Measurements from ENCODE around the gene ICE2.
"Not testable (repeated sequence)": the region's sequence is repeated elsewhere in the genome, so short reads cannot be mapped to it uniquely, and the experiment has no call there.

ICE2 gene

DNA sequence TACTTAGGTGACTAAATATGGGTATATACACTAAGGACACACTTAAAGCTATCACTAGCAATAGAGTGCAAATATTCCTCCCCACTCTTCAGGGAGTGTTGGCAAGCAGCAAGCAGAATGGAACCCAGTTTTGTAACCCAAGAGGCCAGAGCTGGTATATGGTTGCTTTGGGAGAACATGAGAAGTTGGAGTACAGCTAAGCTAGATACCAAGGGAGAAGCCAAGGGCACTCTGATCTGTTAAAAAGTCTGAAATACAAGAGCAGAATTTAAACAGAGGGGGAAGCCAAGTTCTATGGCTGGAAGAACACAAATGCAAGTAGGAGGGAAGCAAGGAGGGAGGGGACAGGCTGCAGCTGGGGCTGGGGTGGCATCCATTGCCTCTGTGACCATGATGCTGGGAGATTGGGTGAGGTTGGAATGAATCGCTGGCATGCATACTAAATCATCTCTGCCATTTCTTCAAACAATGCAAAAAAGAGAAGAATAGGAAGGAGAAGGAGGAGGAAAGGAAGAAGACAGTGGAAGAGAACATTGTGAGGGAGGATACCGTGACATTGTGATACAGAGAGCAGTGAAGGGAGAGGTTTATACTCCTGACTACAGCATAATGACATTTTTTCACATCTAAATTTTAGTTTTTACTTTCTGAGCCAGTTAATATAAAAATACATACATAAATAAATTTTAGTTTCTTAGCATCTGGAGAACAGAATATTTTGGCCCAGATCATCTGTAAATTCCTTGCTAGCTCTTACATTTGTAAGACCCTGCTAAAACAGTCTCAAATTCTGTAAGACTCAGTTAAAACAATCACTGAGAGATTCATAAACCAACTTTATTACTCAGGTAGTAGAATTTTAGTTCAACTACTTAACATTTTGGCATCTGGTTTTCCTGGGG lies 72.2 kb downstream of the ICE2 start:
- no peak for DNase-seq

DNA sequence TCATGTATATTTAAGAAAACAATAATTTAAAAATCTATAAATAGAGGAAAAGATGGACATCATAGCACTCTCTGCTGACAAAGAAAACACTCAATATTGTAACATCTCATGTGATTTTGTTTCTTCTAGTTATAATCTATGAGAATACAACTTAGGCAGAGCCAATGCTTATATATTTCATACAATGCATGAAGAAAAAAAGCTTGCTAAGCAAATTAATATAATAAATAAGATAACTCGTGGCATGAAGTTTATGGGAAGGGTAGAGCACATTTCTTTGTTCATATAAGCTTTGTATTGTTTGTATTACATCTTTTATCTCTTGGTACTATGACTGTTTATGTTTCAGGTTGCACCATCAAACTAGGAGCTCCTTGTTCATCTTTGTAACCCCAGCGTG lies 73.5 kb downstream of the ICE2 start:
- DNase-seq: no peak

DNA sequence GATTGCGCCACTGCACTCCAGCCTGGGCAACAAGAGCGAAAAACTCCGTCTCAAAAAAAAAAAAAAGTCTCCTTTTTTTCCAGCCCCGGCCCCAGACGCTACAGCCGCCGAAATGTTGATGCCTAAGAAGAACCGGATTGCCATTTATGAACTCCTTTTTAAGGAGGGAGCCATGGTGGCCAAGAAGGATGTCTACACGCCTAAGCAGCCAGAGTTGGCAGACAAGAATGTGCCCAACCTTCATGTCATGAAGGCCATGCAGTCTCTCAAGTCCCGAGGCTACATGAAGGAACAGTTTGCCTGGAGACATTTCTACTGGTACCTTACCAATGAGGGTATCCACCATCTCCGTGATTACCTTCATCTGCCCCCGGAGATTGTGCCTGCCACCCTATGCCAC lies 74.6 kb downstream of the ICE2 start:
- DNase-seq: not testable (repeated sequence)

DNA sequence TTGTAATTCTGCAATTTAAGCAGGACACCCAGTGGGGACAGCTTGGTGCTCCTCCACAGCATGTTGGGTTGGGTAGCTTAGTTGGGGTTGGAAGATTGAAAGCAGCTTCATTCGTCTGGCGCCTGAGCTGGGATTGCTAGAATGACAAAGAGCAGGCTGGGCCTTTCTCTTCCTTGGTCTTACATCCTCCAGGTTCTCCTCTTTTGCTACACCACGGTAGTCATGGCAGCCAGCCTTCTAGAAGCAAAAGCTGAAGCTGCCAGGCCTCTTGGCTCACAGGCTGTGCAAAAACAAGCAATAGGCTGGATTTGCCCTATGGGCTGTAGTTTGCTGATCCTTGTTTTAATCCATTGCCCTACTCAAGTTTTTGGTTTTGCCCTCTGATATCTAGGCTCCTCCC lies 78.0 kb downstream of the ICE2 start:
- DNase-seq: no peak

DNA sequence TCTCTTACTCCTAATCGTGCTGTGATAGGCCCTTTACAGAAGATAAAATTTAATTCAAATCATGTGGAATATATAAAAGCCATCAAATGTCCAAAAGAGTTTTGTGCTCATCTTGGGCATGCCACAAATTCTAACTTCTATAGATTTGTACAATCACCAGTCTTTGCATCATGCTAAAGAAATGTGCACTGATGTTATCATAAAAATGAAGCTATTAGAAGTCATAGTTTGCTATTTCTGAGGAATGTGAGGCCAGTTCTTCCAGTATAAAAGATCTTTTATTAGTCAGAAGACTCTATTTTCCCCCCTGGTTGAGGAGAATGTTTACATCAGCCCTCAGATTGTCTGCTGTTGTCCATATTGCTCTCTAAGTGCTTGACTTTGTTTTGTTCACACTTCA lies 79.0 kb downstream of the ICE2 start:
- no peak for DNase-seq

DNA sequence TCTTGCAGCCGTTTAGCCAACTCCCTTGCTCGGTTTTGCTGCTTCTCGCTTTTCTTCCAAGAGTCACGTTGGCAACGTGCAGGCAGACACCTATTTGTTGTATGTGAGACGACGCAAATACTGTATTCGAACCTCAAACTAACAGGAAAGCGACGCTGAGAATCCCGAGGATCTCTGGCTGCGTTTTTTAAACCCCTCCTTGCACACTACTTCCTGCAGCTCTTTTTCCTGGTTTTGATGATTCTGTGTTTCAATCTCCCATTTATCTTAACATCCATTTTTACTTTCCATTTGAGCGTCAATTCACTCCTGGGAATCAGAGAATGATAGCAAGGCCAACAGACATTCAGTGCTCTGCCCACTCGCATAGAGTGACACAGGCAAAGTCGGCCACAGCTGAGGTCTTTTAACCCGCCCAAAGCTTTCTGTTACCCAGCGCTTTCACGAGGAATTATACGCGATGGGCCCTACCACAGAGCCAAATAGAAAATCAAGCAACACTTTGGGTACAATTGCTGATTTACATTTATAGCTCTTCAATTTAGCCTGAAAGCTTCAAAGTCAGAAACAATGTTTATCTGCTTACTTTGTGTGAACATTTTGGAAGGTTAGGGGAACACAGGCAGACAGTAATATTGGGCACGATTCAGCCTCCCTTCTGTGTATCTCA lies 79.6 kb downstream of the ICE2 start:
- no peak for DNase-seq

DNA sequence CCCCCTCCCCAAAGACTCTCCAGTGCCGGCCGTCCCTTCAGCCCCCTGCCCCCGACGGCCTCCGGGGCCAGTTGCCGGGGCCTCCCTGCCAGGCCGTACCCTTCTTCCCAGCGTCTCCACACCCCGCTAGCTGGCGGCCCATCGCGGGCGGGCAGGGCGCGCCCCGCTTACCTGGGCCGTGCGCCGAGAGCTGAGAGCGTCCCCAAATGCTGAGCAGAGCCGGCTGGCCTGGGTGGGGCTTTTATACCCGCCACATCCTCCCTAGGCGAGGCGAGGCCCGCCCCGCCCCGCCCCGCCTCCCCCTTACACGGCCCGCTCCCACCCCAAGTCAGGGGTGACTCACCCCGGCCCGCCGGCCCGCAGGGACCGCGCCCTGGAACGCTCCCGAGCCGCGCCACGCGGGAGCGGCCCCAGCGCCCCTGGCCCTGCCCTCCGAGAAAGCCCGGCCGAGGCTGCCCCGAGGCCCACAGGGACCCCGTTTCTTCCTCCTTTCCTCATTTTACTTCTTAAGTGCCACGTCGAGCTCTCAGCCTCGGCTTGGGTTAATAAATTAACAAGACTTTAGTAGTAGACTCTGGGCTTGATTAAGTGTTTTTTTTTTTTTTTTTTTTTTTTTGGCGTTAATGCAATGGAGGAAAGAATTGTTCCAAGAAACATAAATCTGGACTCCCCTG lies 81.0 kb downstream of the ICE2 start, which contains the start of gene ANXA2:
ANXA2 (minus strand) TSS at position 215 of the 674 bp plus-strand sequence. CDS start 11,911 bp downstream, outside the sequence.
- DNase-seq: peak; percentile 88

DNA sequence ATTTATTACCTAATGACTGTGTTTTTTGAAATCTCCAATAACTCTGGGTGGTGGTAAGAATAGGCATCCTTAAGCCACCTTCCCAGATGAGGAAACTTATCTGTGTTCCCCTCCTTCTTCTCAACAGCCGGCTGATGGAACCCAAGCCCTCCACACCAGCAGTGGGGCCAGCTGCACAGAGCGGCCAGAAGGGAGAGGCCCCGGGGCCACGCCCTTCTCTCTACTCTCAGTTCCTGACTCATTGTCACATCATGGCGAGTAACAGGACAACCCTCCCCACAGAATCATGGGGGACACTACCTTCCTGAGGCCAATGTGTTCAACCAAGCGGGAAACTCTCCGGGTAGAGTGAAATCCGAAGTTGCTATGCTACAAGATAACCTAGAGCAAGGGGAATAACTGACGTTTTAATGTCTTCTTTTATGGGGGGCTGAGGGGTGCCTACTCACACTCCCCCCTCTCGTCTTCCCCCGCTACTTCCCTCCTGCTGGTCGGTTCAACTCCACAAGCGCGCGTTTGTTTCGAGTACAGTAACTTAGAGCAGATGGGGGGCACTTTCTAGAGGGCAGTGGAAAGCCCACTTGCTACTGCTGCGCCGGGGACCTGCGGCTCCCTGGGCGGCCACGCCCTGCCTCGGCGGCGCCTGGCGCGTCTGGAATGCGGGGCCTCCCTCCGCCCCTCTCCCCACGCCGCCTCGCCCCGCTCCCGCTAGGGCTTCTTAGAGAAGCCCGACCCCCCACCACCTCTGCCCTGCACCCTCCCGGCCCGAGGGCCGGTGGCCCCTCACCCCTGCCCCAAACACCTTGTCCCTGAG lies 81.8 kb downstream of the ICE2 start:
- DNase-seq: peak; percentile 53 to 60

DNA sequence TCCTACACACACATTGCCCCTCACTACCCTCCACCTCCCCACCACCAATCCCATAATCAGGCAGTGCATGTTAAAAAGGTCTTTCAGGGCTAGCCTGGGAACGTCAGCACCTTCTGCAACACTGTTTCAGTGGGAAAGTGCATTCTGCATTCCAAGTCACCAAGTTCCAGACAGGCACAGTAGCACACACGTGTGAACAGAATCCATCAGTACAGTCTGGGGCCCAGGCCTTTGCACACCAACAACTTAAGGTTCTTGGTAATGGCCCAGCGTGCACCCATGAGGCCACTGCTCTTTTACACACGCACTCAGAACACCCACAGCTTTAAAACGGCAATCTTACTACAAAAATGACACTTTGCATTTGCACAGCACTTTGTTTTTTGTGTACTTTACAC lies 82.4 kb downstream of the ICE2 start:
- no peak for DNase-seq

DNA sequence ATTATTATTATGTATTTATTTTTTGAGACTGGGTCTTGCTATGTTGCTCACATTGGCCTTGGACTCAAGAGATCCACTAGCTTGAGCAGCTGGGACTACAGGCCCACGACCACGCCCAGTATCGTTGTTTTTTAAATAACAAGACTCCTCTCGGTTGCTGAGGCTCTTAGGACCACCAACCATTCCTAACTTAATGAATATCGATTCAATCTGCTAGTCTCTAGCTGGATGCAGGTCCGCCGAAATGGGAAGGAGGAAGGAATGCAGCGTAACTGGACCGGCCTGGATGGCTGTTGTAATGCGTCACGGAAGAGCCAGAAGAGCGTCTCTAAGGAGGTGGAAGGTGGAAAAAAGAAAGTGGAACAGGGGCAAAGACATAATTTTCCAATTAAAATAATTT lies 82.8 kb downstream of the ICE2 start:
- no peak for DNase-seq

DNA sequence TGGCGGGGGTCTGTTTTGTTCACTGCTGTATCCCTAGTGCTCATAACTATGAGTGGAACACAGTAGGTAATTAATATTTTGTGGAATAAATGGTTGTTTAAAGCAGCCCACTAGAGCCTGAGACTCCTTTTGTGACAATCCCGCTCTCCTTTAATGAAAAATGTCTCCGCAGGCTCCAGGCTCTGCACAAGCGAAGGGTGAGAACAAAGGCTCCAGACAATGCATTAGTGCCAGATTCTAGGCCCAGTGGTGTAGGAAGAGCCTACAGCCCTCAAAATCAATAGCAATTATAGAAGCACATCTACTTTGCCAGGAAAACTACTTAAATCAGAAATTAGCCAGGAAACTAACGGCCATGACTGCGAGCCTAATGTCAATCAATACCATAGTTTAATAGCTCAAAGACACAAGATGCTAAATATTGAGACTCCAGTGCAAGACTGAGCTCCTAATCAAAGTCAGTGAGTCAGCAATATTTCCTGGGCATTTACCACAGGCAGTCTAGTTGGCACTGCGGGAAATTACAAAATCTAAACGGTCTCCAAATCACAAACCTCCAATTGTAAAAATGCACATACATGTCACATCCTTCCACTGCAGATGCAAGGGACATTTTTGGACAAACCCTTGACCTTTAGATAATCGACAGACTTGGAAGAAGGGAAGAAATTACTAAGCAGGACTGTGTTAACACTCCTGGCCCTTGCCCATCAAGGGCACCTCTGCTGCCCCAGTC lies 83.5 kb downstream of the ICE2 start:
- DNase-seq: no peak

DNA sequence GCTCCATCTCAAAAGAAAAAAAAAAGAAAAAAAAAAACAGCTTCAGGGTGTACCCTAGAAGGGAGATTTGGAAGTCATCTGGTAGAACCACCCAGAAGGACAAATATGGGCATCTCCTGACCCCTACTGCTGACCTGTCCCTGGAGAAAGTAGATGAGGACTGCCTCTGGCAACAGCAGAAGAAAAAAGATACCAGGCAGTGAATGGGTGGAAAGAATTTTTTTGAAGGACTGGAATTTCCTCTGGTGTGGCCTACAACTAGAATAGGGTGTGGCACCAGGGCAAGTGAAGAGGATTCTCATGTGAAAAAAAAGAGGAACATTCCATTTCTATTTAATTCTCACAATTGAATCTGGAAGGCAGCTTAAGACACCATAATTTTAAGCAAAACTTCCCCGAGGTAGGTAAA lies 84.2 kb downstream of the ICE2 start:
- no peak for DNase-seq

DNA sequence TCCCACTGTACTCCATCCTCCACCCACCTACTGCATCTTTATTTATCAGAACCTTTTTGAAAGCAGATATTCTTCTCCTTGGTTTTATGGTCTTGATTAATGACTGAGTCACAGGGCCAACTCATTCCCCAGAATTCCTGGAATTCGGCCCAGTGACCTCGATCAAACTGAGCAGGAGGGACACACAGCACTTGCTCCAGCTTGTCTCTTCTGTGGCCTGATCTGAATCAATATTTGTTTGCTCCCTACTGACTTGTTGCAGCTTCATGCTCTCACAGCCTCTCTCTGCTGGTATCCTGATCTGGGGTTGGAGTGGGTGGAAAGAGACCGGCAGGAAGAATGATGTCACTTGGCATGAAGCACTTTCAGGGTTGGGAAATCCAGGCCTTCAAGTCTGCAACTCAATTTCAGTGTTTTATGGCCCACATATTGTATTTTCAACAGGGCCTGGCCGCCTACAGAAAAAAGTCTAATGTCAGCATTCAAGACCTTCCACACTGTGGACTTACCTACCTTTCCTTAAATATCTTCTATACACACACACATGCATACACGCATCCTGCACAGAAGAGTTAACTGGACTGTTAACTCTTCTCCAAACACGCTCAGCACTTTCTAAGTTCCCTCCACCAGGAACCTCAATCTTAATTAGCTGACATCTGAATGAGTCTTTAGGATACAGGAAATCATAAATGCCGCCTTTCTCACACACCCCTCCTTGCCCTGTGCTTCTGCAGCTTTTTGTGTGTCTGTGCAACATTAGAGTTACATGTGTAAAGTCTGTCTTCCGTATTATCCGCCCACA lies 85.8 kb downstream of the ICE2 start:
- DNase-seq: no peak

DNA sequence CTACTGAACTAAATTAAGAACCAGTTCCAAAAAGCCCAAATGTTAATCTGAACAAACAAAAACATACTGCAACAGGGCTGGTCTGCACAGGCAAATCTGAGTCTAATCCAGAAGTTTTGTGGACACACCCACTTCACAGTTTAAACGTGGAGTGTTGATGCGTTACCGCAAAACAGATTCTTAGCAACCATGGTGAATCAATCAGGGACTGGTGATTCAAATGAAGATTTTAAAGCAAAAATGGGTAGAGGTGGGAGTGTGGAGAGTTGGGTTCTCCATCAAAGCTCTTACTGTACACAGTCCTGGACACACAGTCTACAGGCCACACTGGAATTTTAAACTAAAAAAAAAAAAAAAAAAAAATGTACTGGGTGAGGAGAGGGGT lies 86.3 kb downstream of the ICE2 start:
- DNase-seq: peak; percentile 32 to 59

DNA sequence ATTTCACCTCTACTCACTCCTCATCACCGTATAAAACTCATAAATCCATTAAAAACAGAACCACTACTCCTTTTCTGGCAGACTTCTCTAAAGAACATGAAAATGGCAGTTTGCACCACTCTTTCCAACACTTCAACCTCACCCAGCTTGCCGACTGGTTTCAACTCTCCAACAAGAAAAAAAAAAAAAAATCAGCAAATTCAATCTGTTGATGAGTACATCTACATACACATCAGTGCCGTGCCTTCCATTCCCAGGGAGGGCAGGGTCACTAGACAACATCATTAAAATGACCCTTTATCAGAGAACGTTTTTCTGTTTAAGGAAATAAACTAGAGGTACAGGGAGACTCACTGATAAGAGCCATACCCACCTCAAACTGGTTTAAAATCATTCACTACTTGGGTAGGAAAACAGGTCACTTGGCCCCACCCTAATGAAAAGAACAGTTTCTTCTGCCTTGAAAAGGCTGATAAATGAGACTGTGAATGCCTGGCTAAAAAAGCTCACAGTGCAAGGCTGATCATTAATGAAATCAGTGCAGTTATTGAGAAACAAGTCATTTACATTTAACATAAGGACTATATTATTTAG lies 87.1 kb downstream of the ICE2 start:
- no peak for DNase-seq

DNA sequence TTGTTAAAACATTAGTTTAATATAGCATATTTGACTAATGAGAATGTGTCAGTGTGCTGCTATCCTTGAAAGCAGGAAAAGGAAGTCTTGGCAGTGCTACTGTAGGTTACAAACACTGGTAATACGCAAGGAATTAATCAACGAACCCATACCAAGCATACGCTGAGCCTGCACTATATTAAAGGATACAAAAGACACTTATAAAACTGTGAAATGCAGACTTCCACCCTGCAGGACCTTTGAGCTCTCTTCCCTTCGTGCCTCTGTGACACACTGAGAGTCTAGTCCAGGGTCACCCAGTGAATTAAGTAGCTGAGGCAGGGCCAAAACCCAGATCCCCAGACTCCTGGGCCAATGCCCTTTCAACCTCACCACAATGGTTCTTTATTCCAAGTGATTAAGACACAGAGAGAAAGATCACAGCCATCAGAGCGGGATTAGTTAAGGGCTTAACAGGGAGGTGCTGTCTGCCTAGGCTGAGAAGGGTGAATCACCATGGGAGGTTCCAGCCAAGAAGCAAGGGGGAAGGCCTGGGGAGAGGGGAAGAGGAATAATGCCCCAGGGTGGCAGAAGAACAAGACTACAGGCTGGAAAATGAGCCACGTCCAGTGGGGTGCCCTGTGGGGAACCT lies 88.0 kb downstream of the ICE2 start:
- DNase-seq: peak in 1 of 2 donors; percentile 43

DNA sequence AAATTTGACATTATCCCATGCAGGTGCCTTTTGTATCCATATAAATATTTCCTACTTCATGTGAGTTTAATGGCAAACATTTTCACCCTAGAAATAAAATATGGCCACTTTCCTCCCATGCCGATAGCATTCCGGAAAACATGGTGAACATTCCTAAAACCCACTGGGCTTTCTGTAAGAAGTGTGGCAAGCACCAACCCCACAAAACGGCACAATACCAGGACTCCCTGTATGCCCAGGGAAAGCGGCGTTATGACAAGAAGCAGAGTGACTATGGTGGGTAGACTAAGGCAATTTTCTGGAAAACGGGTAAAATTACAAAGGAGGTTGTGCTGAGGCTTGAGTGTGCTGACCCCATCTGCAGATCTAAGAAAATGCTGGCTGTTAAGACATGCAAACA lies 88.7 kb downstream of the ICE2 start:
- DNase-seq: no peak

DNA sequence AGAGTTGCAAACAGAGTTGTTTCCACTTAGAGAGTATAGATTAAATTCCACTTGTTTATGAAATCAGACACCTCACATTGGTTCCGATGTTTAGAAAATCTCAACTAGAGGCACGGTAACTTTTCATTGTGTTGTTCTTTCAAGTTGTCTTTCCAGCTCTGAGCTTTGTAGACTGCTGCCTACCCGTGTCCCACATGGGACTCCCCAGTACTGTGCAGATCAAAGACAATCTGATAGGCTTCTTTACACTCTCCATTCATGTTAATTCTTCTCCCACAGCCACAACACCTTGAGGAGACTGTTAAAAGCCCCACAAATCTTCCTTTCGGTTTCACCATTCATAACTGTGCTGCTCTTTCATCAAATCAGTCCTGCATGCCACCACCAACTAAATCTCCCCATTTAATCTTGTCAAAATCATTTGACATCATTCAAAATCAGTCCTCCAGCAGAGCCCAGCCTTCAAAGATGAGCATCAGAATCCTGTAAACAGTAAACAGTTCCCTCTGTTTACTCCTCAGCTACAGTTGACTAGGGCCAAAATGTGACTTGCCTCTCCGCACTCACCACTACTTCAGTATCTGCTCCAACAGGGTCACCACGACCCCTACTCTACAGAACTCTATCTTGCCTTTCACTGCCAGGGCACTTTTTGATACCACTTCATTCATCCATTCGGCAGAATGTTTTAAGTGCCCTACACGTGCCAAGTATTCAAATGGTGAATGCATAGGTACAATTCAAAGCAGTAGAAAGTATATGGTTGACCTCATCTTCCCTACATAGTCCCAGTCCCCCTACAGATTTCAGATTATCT lies 89.5 kb downstream of the ICE2 start:
- peak in 1 of 2 donors; percentile 62 for DNase-seq

DNA sequence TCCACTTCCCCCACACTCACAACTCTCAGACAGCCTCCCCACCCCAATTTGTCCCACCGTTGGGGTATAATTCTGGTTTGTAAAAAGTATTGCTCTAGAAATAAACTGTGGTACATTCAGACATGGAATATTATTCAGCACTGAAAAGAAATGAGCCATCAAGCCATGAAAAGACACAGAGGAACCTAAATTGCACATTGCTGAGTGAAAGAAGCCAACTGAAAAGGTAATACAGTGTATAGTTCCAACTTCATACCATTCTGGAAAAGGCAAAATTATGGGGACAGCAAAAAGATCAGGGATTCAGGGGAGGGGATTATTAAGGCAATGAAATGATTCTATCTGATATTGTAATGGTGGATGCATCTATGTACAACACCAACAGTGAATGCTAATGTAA lies 91.6 kb downstream of the ICE2 start:
- no peak for DNase-seq

All from CD4-positive, alpha-beta T cell treated with Interleukin-1 beta for 1 hour (primary cell).